Astrocyte of the spinal cord (primary cell): Measurements from ENCODE around the gene NSMCE1.

ENCODE experiments used
- DNase-seq: peaks from one replicate; pipeline ENCODE4 v3.0.0; 2011; ENCODE audit warnings: low read depth, low spot score
- H3K4me3 ChIP-seq: 2 replicates; pipeline ENCODE4 v1.5.1; 2011; ENCODE audit warnings: low read depth, mild to moderate bottlenecking, low read length, moderate library complexity
- CTCF ChIP-seq: IDR thresholded peaks from 2 replicates; pipeline ENCODE4 v1.5.1; 2012; ENCODE audit warnings: low read depth, mild to moderate bottlenecking, low read length, inconsistent platforms
- in situ Hi-C: cut with HindIII; loops from 2 replicates; pipeline ENCODE4 v1.10.0; 2017; ENCODE audit warnings: low sequenced_read_pairs

NSMCE1 gene

DNA sequence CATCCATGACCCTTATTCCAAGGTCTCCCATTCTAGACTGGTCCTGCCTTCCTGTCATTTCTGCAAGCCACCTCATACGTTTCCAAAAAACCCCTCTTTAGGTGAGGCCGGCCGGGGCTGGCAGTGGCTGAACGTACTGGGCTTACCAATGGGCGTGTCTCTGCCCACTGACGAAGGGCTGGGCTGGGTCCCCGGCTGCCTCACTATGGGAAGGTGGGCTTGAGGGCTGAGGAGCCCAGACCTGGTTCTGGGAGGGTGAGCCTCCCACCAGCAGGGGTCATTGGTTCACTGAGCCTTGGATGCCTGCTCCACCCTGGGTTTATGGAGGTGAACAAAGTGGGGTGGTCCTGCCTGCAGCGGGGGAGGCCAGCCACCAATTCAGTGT, 45.4 kb downstream of the NSMCE1 start:
- no peak for TF ChIP-seq CTCF
- no peak for DNase-seq
- no peak overlapping the region for H3K4me3 ChIP-seq
- in situ Hi-C loops, result no loop called here

- DNase-seq, result peak; percentile 54
- TF ChIP-seq CTCF, result no peak
- H3K4me3 ChIP-seq, result no peak overlapping the region
- in situ Hi-C loops, result no loop called here
Observed at GRCh38 chr16:27222249-27223225, 46.0 kb downstream of the NSMCE1 start.

GRCh38 chr16:27221576-27222248, 46.9 kb downstream of the NSMCE1 start:
- no peak for DNase-seq
- in situ Hi-C loops, result no loop called here
- no peak for TF ChIP-seq CTCF
- H3K4me3 ChIP-seq, result no peak overlapping the region

- no peak for DNase-seq
- no peak for TF ChIP-seq CTCF
- no peak overlapping the region for H3K4me3 ChIP-seq
- in situ Hi-C loops, result no loop called here
Observed at GRCh38 chr16:27220991-27221390, 47.6 kb downstream of the NSMCE1 start.

GRCh38 chr16:27220527-27220926, 48.0 kb downstream of the NSMCE1 start:
- no peak overlapping the region for H3K4me3 ChIP-seq
- in situ Hi-C loops, result no loop called here
- no peak for DNase-seq
- no peak for TF ChIP-seq CTCF

- in situ Hi-C loops, result no loop called here
Observed at GRCh38 chr16:27220120-27220519, 48.5 kb downstream of the NSMCE1 start.

More at GRCh38 chr16:27220120-27220519, 48.5 kb downstream of the NSMCE1 start:
- no peak for DNase-seq
- H3K4me3 ChIP-seq, result no peak overlapping the region
- no peak for TF ChIP-seq CTCF
